Panc1 (cell line): ENCODE measurements around the gene TEX261. TPM values are rescaled to one million over a fixed set of nuclear protein-coding genes. Genes with fewer than 3 reads are reported as not detected.

Experiments
- ATAC-seq: fragments of 200-7000 bp; cut with Tn5 transposase; 2 replicates; pipeline ENCODE4 v1.9.1; 2020; ENCODE audit warnings: mild to moderate bottlenecking, moderate library complexity
- BruUV-seq: library from RNA; stranded (reverse); fragments of 400-500 nt; replicated peaks from 2 replicates; lab custom pipeline; 2021; lab: Mats Ljungman, UMichigan
- CTCF ChIA-PET: fragments of 300-600 bp; sonication (Branson Sonifier 250); formaldehyde crosslinking; loops from one replicate; lab custom pipeline; 2022; ENCODE audit warnings: antibody characterized with exemption; lab: Charles Lee
- POLR2A ChIA-PET: fragments of 300-600 bp; sonication (Branson Sonifier 250); formaldehyde crosslinking; loops from one replicate; lab custom pipeline; 2022; ENCODE audit warnings: antibody characterized with exemption; lab: Charles Lee
- DNase-seq: peaks from one replicate; pipeline ENCODE4 v3.0.0-alpha.2; 2010; ENCODE audit warnings: low read depth, low spot score
- H3K27ac ChIP-seq: 2 replicates; pipeline ENCODE4 v1.5.1; 2011; ENCODE audit warnings: mild to moderate bottlenecking, low read length, inconsistent platforms
- H3K27me3 ChIP-seq: fragments of 200-500 bp; sonication (Bioruptor generic); 2 replicates; pipeline ENCODE4 v1.6.0; 2014; ENCODE audit warnings: low read length, inconsistent platforms; ENCODE audit not compliant: control insufficient read depth, insufficient read depth
- H3K36me3 ChIP-seq: fragments of 200-500 bp; sonication (Bioruptor generic); 2 replicates; pipeline ENCODE4 v1.5.1; 2014; ENCODE audit warnings: inconsistent platforms, mild to moderate bottlenecking, low read length, moderate library complexity; ENCODE audit not compliant: control insufficient read depth, insufficient read depth
- H3K4me1 ChIP-seq: 2 replicates; pipeline ENCODE4 v1.5.1; 2011; ENCODE audit warnings: inconsistent platforms, mild to moderate bottlenecking, low read length, moderate library complexity; ENCODE audit not compliant: control insufficient read depth, insufficient read depth
- H3K4me3 ChIP-seq, 2 experiments: 2 replicates each; pipeline ENCODE4 v1.5.1; 2011 to 2012; ENCODE audit warnings: low read depth in 2 of 2, low read length in 2 of 2, mild to moderate bottlenecking in 2 of 2, inconsistent platforms in 1 of 2, moderate library complexity in 1 of 2
- H3K9me3 ChIP-seq: fragments of 200-500 bp; sonication (Bioruptor generic); 2 replicates; pipeline ENCODE4 v1.5.1; 2014; ENCODE audit warnings: low read depth, mild to moderate bottlenecking, inconsistent platforms, low read length, moderate library complexity; ENCODE audit not compliant: control insufficient read depth, insufficient read depth
- POLR2AphosphoS5 ChIP-seq: IDR thresholded peaks from 2 replicates; pipeline ENCODE4 v1.6.1; 2012; ENCODE audit warnings: mild to moderate bottlenecking, low read depth, low read length, moderate library complexity
- SIN3A ChIP-seq: IDR thresholded peaks from 2 replicates; pipeline ENCODE4 v1.6.1; 2012; ENCODE audit warnings: low read depth, mild to moderate bottlenecking, low read length, moderate library complexity, borderline replicate concordance; ENCODE audit not compliant: insufficient read depth
- TCF7L2 ChIP-seq: IDR thresholded peaks from 2 replicates; pipeline ENCODE4 v1.6.1; 2011; ENCODE audit warnings: mild to moderate bottlenecking, low read depth, low read length, inconsistent platforms
- in situ Hi-C: cut with HindIII; loops from 2 replicates; pipeline ENCODE4 v1.10.0; 2016; ENCODE audit warnings: low sequenced_read_pairs, low pct_unique_long_range_greater_than_20kb
- intact Hi-C: fragments of 100-400 bp; cut with micrococcal nuclease; formaldehyde crosslinking; loops from one replicate; pipeline ENCODE4 v1.10.0; 2022; ENCODE audit not compliant: unreplicated experiment
- total RNA-seq: library from RNA; stranded (reverse); gene quantifications from one replicate; pipeline ENCODE4 v1.2.1, GENCODE V29; 2021; ENCODE audit not compliant: unreplicated experiment
- TF ChIP-seq, protein P1 (sequence below): fragments of 450-650 bp; IDR thresholded peaks from 2 replicates; pipeline ENCODE4 v1.5.1; 2017; ENCODE audit warnings: mild to moderate bottlenecking
- TF ChIP-seq, protein P2 (sequence below), 2 experiments: IDR thresholded peaks; 2 replicates each; pipeline ENCODE4 v1.6.1; 2011 to 2012; ENCODE audit warnings: low read depth in 2 of 2, control low read depth in 1 of 2, low read length in 1 of 2, mild to moderate bottlenecking in 1 of 2, moderate library complexity in 1 of 2; ENCODE audit not compliant: insufficient read depth in 1 of 2

The TEX261 gene
- total RNA-seq, 1 experiment from 2014 or later, result 64.9 TPM

DNA sequence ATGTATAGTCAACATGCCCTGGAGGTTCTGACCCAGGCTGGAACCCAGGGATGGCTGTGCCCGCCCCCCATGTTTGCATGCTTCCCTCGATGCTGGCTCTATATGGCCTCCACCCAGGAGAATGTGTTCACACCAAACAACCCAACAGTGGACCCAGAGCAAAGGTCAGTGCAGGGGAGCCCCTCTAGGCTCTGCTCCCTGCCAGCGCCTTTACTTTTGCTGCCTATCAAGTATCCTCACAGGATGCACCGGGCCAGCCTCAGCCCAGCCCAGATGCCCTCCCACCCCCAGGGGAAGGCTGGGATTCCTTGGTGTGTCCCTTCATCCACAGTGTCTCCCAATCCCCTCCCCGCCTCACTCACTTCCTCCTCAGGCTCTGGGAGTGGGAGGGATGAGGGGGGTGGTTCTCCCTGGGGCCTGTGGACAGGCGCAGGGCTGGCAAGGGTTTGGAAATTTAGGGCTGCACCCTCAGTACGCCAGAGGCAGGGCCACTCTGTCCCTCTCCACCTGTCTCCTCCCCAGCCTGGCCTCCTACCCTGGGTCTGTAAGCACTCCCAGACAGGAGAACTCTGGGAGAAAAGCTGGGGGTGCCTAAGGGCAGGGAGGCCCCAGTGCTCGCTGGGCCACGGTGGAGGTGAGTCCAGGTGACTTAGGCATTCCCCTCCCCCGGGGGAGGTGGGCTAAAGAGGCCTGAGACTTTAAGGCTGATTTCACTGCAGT, 56.6 kb downstream of the TEX261 start:
- DNase-seq, result no peak
- BruUV-seq, result no TSS peak
- Histone ChIP-seq H3K9me3 (no peaks in the 10 kb centered on the region), H3K4me3 (no peak overlapping the region), H3K4me1 (no peaks in the 10 kb centered on the region), H3K27ac (no peak overlapping the region), H3K27me3 (no peaks in the 10 kb centered on the region), H3K36me3 (no peaks in the 10 kb centered on the region)
- intact Hi-C loops (no loop called here), in situ Hi-C loops (no loop called here)
- ChIA-PET CTCF (interaction anchor here (1.1 kb wide), 1 partner anchor 18 kb away, joined by 3 read pairs; no protein-coding TSS in a partner anchor), POLR2A (no interaction called here)
- TF ChIP-seq, protein P1, sequence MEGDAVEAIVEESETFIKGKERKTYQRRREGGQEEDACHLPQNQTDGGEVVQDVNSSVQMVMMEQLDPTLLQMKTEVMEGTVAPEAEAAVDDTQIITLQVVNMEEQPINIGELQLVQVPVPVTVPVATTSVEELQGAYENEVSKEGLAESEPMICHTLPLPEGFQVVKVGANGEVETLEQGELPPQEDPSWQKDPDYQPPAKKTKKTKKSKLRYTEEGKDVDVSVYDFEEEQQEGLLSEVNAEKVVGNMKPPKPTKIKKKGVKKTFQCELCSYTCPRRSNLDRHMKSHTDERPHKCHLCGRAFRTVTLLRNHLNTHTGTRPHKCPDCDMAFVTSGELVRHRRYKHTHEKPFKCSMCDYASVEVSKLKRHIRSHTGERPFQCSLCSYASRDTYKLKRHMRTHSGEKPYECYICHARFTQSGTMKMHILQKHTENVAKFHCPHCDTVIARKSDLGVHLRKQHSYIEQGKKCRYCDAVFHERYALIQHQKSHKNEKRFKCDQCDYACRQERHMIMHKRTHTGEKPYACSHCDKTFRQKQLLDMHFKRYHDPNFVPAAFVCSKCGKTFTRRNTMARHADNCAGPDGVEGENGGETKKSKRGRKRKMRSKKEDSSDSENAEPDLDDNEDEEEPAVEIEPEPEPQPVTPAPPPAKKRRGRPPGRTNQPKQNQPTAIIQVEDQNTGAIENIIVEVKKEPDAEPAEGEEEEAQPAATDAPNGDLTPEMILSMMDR, result no peak
- no peak for TF ChIP-seq POLR2AphosphoS5
- TF ChIP-seq, protein P2, sequence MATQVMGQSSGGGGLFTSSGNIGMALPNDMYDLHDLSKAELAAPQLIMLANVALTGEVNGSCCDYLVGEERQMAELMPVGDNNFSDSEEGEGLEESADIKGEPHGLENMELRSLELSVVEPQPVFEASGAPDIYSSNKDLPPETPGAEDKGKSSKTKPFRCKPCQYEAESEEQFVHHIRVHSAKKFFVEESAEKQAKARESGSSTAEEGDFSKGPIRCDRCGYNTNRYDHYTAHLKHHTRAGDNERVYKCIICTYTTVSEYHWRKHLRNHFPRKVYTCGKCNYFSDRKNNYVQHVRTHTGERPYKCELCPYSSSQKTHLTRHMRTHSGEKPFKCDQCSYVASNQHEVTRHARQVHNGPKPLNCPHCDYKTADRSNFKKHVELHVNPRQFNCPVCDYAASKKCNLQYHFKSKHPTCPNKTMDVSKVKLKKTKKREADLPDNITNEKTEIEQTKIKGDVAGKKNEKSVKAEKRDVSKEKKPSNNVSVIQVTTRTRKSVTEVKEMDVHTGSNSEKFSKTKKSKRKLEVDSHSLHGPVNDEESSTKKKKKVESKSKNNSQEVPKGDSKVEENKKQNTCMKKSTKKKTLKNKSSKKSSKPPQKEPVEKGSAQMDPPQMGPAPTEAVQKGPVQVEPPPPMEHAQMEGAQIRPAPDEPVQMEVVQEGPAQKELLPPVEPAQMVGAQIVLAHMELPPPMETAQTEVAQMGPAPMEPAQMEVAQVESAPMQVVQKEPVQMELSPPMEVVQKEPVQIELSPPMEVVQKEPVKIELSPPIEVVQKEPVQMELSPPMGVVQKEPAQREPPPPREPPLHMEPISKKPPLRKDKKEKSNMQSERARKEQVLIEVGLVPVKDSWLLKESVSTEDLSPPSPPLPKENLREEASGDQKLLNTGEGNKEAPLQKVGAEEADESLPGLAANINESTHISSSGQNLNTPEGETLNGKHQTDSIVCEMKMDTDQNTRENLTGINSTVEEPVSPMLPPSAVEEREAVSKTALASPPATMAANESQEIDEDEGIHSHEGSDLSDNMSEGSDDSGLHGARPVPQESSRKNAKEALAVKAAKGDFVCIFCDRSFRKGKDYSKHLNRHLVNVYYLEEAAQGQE (IDR thresholded peaks at IDR 0.05; ENCODE audit: insufficient read depth in 1 of 2, low read depth in 2 of 2, low read length in 1 of 2), result no peak
- no peak for TF ChIP-seq TCF7L2
- no peak for TF ChIP-seq SIN3A
- ATAC-seq, result no peak

DNA sequence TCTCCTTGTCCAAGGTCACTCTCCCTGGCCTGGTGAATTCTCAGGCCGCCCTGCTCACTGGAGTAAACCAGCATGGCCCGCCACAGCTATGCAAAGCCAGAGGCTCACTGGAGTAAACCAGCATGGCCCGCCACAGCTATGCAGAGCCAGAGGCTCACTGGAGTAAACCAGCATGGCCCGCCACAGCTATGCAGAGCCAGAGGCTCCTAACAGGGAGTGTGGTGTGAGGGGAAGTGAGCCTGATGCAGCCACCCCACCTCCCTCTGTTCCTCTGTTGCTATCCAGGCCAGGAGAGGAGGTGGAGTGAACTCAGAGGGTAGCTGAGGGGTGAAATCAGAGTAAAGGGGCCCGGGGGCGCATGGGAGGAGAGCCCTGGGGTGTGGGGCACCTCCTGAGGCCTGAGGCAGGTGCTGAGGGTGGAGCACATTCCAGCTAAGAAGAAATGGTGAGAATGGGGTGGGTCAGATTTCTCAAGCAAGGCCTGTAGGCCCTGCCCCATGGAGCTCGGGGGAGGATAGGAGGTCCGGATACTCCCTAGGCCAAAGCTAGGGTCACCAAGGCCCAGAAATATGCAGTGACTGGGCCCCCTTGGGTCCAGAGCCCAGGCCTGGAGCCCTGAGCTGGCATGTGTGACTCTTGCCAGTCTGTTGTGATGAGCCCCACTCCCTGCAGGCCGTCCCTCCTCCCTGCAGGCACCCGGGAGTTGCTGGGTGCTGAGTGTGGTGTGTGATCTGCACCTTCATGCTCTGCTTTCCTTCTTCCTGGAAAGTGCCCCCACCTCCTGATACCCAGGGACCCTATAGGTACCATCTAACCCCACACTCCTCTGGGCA, 57.5 kb downstream of the TEX261 start:
- ATAC-seq (no peak), DNase-seq (no peak)
- Histone ChIP-seq H3K27me3 (no peaks in the 10 kb centered on the region), H3K36me3 (no peaks in the 10 kb centered on the region), H3K4me3 (no peak overlapping the region), H3K27ac (no peak overlapping the region), H3K9me3 (no peaks in the 10 kb centered on the region), H3K4me1 (no peaks in the 10 kb centered on the region)
- POLR2A ChIA-PET, result interaction anchor here (1.4 kb wide), 1 partner anchor 17 kb away, joined by 3 read pairs; no protein-coding TSS in a partner anchor
- in situ Hi-C loops, result no loop called here
- intact Hi-C loops, result no loop called here
- no TSS peak for BruUV-seq
- TF ChIP-seq SIN3A (no peak), TCF7L2 (no peak), POLR2AphosphoS5 (no peak)
- TF ChIP-seq, protein P2 (IDR thresholded peaks at IDR 0.05; ENCODE audit: insufficient read depth in 1 of 2, low read depth in 2 of 2, low read length in 1 of 2), result no peak
- TF ChIP-seq, protein P1, result no peak
- CTCF ChIA-PET, result interaction anchor here (1.1 kb wide), 1 partner anchor 17 kb away, joined by 3 read pairs; no protein-coding TSS in a partner anchor
